Neural progenitor cell (in vitro differentiated cells): ENCODE data around the gene SPRTN. TPM values are rescaled to one million over a fixed set of nuclear protein-coding genes. Genes with fewer than 3 reads are reported as not detected.

Experiments used
- DNase-seq: peaks from one replicate; pipeline ENCODE4 v3.0.0-alpha.2; 2016; ENCODE audit warnings: low spot score
- H2AFZ ChIP-seq: fragments of 200-600 bp; sonication (generic); replicated peaks from 2 replicates; pipeline ENCODE4 v1.6.1; 2016; ENCODE audit warnings: antibody characterized with exemption
- H3F3A ChIP-seq: fragments of 200-600 bp; sonication (generic); 2 replicates; pipeline ENCODE4 v1.6.1; 2016; ENCODE audit warnings: antibody characterized with exemption, low read depth
- H3K27ac ChIP-seq: fragments of 200-600 bp; sonication (generic); 2 replicates; pipeline ENCODE4 v1.5.1; 2016; ENCODE audit warnings: mild to moderate bottlenecking
- H3K27me3 ChIP-seq: fragments of 200-600 bp; sonication (generic); 2 replicates; pipeline ENCODE4 v1.6.1; 2016; ENCODE audit warnings: mild to moderate bottlenecking, moderate library complexity
- H3K36me3 ChIP-seq: fragments of 200-600 bp; sonication (generic); 2 replicates; pipeline ENCODE4 v1.5.1; 2016
- H3K4me1 ChIP-seq: fragments of 200-600 bp; sonication (generic); 2 replicates; pipeline ENCODE4 v1.6.1; 2016; ENCODE audit warnings: mixed run types
- H3K4me2 ChIP-seq: fragments of 200-600 bp; sonication (generic); 2 replicates; pipeline ENCODE4 v1.6.1; 2016
- H3K4me3 ChIP-seq: fragments of 200-600 bp; sonication (generic); 2 replicates; pipeline ENCODE4 v1.5.1; 2016
- H3K79me2 ChIP-seq: fragments of 200-600 bp; sonication (generic); 2 replicates; pipeline ENCODE4 v1.6.1; 2016; ENCODE audit warnings: low read depth
- H3K9ac ChIP-seq: fragments of 200-600 bp; sonication (generic); 2 replicates; pipeline ENCODE4 v1.6.1; 2016
- H3K9me3 ChIP-seq: fragments of 200-600 bp; sonication (generic); 2 replicates; pipeline ENCODE4 v1.5.1; 2016; ENCODE audit warnings: low read depth
- H4K20me1 ChIP-seq: fragments of 200-600 bp; sonication (generic); 2 replicates; pipeline ENCODE4 v1.6.1; 2016; ENCODE audit warnings: low read depth
- H3K27ac Mint-ChIP-seq: 3 replicates; pipeline ENCODE4 v1.8.0; 2021; ENCODE audit warnings: mixed read lengths
- H3K27me3 Mint-ChIP-seq: 2 replicates; pipeline ENCODE4 v1.8.0; 2022; ENCODE audit warnings: low read depth, mild to moderate bottlenecking, inconsistent platforms, moderate library complexity, mixed read lengths; ENCODE audit not compliant: insufficient read depth
- H3K36me3 Mint-ChIP-seq: 3 replicates; pipeline ENCODE4 v1.8.0; 2021; ENCODE audit warnings: mixed read lengths
- H3K4me1 Mint-ChIP-seq: 3 replicates; pipeline ENCODE4 v1.8.0; 2021; ENCODE audit warnings: mixed read lengths
- H3K4me3 Mint-ChIP-seq: 3 replicates; pipeline ENCODE4 v1.8.0; 2021; ENCODE audit warnings: mild to moderate bottlenecking, moderate library complexity, mixed read lengths
- H3K9me3 Mint-ChIP-seq: 3 replicates; pipeline ENCODE4 v1.8.0; 2020; ENCODE audit warnings: mixed read lengths
- EZH2 ChIP-seq: fragments of 200-600 bp; sonication (generic); IDR thresholded peaks from 2 replicates; pipeline ENCODE4 v1.6.1; 2017; ENCODE audit warnings: antibody characterized with exemption, mild to moderate bottlenecking, moderate library complexity
- EZH2phosphoT487 ChIP-seq: fragments of 200-600 bp; sonication (generic); IDR thresholded peaks from 2 replicates; pipeline ENCODE4 v1.6.1; 2017; ENCODE audit warnings: antibody characterized with exemption
- total RNA-seq: library from RNA; depleted of rRNA; stranded (reverse); fragments of >200 nt; gene quantifications from 2 replicates; pipeline ENCODE4 v1.2.3, GENCODE V29; 2015; ENCODE audit warnings: low replicate concordance
- TF ChIP-seq, protein P1 (sequence below): fragments of 200-600 bp; sonication (generic); IDR thresholded peaks from 2 replicates; pipeline ENCODE4 v1.5.1; 2017; ENCODE audit warnings: antibody characterized with exemption, mild to moderate bottlenecking

The SPRTN gene
- total RNA-seq, 1 donor from 2014 or later, result 21.5 TPM

DNA sequence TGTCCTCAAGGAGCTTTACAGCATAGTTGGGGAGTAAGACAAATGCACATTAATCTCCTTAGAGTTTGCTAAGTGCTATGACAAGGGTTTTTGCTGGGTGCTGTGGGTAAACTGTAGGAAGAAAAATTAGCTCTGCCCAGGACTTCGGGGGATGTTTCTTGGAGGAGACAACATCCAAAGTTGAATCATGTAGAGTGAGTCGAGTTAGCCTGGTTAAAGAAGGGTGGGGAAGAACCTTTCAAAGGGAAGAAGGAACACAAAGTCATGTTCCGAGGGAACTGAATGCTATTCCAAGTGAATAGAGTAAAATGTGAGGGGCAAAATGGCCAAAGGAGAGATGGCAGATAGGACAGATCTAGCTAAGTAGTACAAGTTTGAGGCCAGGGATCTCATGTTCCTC is 17.1 kb downstream of the SPRTN start:
- Mint-ChIP-seq H3K36me3 (peaks cover 8% of the 10 kb centered on the region), H3K4me3 (no peak overlapping the region), H3K27me3 (no peaks in the 10 kb centered on the region), H3K4me1 (no peaks in the 10 kb centered on the region), H3K9me3 (no peaks in the 10 kb centered on the region), H3K27ac (no peak overlapping the region)
- H2AFZ ChIP-seq, result no peak overlapping the region
- H4K20me1 ChIP-seq, result peaks cover 3% of the 10 kb centered on the region
- no peaks in the 10 kb centered on the region for H3K79me2 ChIP-seq
- no peaks in the 10 kb centered on the region for H3K27me3 ChIP-seq
- H3K27ac ChIP-seq, result no peak overlapping the region
- H3K4me2 ChIP-seq, result no peak overlapping the region
- peaks cover 5% of the 10 kb centered on the region for H3F3A ChIP-seq
- no peak overlapping the region for H3K4me3 ChIP-seq
- no peaks in the 10 kb centered on the region for H3K9me3 ChIP-seq
- DNase-seq, result no peak
- no peaks in the 10 kb centered on the region for H3K36me3 ChIP-seq
- no peaks in the 10 kb centered on the region for H3K4me1 ChIP-seq
- H3K9ac ChIP-seq, result no peak overlapping the region
- no peak for TF ChIP-seq EZH2phosphoT487
- no peak for TF ChIP-seq EZH2
- TF ChIP-seq, protein P1, sequence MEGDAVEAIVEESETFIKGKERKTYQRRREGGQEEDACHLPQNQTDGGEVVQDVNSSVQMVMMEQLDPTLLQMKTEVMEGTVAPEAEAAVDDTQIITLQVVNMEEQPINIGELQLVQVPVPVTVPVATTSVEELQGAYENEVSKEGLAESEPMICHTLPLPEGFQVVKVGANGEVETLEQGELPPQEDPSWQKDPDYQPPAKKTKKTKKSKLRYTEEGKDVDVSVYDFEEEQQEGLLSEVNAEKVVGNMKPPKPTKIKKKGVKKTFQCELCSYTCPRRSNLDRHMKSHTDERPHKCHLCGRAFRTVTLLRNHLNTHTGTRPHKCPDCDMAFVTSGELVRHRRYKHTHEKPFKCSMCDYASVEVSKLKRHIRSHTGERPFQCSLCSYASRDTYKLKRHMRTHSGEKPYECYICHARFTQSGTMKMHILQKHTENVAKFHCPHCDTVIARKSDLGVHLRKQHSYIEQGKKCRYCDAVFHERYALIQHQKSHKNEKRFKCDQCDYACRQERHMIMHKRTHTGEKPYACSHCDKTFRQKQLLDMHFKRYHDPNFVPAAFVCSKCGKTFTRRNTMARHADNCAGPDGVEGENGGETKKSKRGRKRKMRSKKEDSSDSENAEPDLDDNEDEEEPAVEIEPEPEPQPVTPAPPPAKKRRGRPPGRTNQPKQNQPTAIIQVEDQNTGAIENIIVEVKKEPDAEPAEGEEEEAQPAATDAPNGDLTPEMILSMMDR, result no peak

DNA sequence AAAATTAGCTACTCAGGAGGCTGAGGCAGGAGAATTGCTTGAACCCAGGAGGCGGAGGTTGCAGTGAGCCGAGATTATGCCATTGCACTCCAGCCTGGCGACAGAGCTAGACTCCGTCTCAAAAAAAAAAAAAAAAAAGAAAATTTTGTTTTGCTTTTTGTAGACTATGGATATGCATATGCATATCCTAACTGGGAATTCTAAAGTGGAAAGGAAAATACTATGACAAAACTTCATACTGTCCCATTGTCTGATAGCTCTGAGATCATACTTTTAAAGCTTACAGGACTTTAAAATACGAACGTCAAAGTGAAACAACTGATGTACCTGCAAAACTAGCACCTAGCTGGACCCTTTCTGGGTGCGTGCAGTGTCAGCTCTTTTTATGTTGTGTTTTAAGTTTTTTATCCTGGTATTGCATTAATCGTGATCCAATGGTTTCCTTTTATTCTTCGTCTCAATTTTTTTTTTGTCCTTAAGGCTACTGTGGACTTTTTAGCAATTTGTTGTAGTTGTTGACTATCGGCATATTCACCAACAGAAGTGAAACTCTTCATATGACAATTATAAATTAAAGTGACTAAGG is 19.2 kb downstream of the SPRTN start:
- Histone ChIP-seq H3K79me2 (no peaks in the 10 kb centered on the region), H3K4me2 (no peak overlapping the region), H3K4me1 (no peaks in the 10 kb centered on the region), H3K4me3 (no peak overlapping the region), H2AFZ (no peak overlapping the region), H3F3A (peaks cover 5% of the 10 kb centered on the region), H3K27ac (no peak overlapping the region), H3K9ac (no peak overlapping the region), H3K27me3 (no peaks in the 10 kb centered on the region), H3K9me3 (no peaks in the 10 kb centered on the region), H3K36me3 (no peaks in the 10 kb centered on the region), H4K20me1 (no peaks in the 10 kb centered on the region)
- H3K9me3 Mint-ChIP-seq, result no peaks in the 10 kb centered on the region
- peaks cover 14% of the 10 kb centered on the region for H3K36me3 Mint-ChIP-seq
- no peak for DNase-seq
- H3K4me1 Mint-ChIP-seq, result no peaks in the 10 kb centered on the region
- H3K27ac Mint-ChIP-seq, result no peak overlapping the region
- H3K27me3 Mint-ChIP-seq, result no peaks in the 10 kb centered on the region
- TF ChIP-seq EZH2phosphoT487 (no peak), EZH2 (no peak)
- TF ChIP-seq, protein P1, result no peak
- H3K4me3 Mint-ChIP-seq, result no peak overlapping the region

DNA sequence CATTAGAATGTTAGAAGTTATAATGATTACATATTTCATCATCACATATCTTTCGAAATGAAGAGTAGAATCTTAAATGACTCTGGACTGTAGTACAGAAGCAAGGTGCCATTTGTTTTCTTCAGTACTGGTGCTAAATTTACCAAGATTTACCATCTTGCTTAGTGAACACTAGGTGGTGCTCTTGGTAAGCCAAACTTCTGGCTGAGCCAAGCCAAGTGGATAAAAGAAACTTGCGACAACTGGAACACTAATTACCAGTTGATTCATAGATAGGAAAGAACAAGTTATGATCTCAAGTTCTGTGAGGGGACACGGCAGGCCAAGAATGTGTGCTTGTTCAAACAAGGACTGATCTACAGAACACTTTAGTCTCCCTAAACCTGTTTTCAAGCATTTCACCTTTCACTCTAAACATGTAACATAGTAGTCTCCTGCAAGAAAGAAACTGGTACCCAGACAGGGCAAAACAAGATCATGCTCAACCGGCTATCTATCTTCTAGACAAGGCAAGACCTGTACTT is 19.8 kb downstream of the SPRTN start:
- Histone ChIP-seq H4K20me1 (no peaks in the 10 kb centered on the region), H3K79me2 (no peaks in the 10 kb centered on the region), H3K27me3 (no peaks in the 10 kb centered on the region), H3K4me3 (no peak overlapping the region), H3K9me3 (no peaks in the 10 kb centered on the region), H3K4me1 (no peaks in the 10 kb centered on the region), H3K9ac (no peak overlapping the region), H3K4me2 (no peak overlapping the region), H2AFZ (no peak overlapping the region), H3F3A (peaks cover 5% of the 10 kb centered on the region), H3K36me3 (no peaks in the 10 kb centered on the region), H3K27ac (no peak overlapping the region)
- Mint-ChIP-seq H3K36me3 (peaks cover 13% of the 10 kb centered on the region), H3K27ac (no peak overlapping the region), H3K4me3 (no peak overlapping the region), H3K4me1 (no peaks in the 10 kb centered on the region), H3K27me3 (no peaks in the 10 kb centered on the region), H3K9me3 (no peaks in the 10 kb centered on the region)
- TF ChIP-seq, protein P1, result peak; percentile 86
- TF ChIP-seq EZH2phosphoT487 (no peak), EZH2 (no peak)
- DNase-seq, result peak; percentile 73
